Renal cortical epithelial cell (primary cell): ENCODE data around the gene TNRC18. TPM values are rescaled to one million over a fixed set of nuclear protein-coding genes. Genes with fewer than 3 reads are reported as not detected.

ENCODE experiments used
- DNase-seq: peaks from one replicate; pipeline ENCODE4 v3.0.0-alpha.2; 2011; ENCODE audit warnings: low read depth
- total RNA-seq: library from RNA; depleted of rRNA; stranded (reverse); fragments of >200 nt; gene quantifications from 2 replicates; pipeline ENCODE4 v1.2.3, GENCODE V29; 2014

TNRC18 gene
- total RNA-seq, 1 donor from 2014 or later: 91.0 TPM

GRCh38 chr7:5428478-5429252 is 5.0 kb upstream of the TNRC18 start:
- DNase-seq: peak; percentile 54

DNA sequence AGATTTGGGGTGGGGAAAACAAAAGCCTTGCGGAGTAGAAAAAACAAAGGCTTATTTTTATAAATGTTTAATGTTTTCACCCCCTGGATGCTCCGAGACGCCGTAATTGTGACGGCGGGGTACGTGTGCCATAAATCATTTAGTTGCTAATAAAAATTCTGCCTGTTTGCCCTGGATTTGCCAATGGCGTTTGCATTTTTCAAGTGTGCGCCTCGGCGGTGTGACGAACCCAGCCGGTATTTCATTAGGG is 2.5 kb upstream of the TNRC18 start:
- DNase-seq: peak; percentile 49

DNA sequence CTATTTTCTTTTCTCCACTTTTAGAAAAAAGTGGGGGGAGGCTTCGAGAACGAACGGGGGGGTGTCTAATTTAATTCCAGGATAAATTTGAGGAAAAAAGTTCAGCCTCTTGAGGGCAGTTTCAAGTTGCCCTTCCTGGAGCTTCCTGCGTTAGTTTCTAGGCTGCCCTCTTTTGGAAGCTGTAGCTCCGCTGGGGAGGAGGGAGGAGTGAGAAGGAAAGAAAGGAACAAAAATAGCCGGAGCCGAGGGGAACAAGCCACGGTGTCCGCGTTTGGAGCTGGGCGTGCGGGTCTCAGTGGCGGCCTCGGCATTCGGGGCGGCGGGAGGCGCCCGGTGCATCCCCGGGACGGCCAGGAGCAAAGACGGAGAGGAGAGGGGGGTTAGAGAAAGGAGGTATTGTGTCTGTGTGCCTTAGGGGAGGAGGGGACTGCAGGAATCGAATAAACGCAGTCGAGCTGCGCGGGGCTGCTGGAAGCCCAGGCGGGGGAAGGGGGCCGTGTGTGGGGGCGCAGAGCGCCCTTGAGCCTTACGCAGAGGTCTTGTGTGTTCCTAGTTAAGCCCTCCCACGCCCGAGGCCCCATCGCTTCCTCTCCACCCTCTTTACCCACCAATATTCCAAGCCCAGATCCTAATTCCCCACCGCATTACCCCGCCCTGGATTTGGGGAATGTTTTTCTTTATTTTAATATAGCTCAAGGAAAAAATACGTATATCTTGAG is 2.0 kb upstream of the TNRC18 start:
- DNase-seq: peak; percentile 84

- DNase-seq: no peak
These were observed 1.3 kb upstream of the TNRC18 start for GRCh38 chr7:5424749-5425506.

DNA sequence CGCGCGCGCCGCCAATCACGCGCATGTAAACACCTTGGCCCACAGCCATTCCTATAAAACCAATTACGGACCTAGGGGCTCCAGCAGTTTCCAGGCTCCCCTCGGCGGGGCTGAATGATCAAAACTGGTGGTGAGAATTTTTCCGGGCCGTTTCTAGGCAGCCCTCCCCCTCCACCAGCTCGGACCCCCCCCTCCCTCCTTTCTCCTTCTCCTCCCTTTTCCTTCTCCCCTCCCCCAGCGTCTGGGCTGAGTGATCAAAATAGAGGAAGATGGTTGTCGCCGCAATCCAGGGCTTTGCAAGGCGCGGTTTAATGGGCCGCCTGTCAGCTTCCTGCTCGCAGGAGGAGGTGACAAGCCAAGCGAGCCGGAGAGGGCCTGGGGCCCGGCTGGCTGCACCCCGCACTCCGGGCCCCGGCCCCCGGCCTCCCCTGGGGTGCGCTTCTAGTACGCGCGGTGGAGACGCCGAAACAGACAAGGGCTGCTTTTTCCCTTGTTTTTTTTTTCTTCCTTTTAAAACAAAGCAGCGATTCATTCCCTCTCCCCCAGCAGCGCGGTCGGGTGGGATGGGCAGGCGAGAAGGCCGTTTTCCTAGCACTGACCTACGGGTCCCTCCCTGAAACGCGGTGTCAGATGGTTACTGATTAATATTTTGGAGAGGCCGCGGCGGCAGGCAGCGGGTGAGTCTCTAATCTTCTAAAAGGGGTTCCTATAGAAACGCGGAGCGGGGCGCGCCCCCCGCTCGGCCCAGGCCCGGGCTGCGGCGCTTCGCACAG is 528 bp upstream of the TNRC18 start:
- peak; percentile 94 for DNase-seq

GRCh38 chr7:5422396-5423305 is 983 bp downstream of the TNRC18 start:
- no peak for DNase-seq

- DNase-seq: peak; percentile 57
These were observed 1.8 kb downstream of the TNRC18 start for GRCh38 chr7:5421714-5422395.

DNA sequence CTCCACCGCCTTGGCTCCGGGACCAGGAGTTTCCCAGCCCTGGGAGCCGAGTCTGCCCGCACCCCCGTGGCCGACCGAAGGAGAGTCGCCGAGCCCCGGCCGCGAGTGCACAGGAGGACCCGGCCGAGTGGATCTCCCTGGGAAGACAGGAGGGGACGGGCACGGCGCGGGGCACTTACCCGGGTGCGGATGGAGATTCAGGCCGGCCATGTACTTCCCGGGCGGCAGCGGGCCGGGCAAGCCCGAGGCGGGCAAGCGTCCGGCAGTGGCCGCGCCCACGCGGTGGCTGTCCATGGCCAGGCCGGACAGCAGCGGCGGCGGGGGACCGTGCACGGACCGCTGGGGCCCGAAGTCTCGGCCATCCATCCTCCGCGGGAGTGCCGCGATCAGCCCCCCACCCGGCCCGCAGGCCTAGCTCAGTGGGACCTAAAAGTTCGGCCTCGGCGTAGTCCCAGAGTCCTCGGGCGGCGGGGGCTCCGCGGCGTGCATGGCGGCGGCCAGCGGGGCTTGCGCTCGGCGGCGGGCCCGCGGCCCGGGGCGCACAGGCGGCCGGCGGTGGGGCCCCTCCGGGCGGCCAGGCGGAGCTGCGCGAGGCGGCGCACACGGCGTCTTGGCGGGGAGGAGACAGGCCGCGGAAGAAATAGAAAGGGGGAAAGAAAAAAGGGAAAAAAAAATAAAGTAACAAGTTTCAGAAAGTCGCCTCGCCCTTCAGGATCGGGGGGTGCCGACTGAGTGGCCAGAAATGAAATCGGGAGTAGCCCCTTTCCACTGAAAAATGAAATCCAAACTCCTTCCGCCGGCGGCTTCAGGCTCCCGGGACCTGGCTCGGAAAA is 2.5 kb downstream of the TNRC18 start:
- DNase-seq: no peak

DNA sequence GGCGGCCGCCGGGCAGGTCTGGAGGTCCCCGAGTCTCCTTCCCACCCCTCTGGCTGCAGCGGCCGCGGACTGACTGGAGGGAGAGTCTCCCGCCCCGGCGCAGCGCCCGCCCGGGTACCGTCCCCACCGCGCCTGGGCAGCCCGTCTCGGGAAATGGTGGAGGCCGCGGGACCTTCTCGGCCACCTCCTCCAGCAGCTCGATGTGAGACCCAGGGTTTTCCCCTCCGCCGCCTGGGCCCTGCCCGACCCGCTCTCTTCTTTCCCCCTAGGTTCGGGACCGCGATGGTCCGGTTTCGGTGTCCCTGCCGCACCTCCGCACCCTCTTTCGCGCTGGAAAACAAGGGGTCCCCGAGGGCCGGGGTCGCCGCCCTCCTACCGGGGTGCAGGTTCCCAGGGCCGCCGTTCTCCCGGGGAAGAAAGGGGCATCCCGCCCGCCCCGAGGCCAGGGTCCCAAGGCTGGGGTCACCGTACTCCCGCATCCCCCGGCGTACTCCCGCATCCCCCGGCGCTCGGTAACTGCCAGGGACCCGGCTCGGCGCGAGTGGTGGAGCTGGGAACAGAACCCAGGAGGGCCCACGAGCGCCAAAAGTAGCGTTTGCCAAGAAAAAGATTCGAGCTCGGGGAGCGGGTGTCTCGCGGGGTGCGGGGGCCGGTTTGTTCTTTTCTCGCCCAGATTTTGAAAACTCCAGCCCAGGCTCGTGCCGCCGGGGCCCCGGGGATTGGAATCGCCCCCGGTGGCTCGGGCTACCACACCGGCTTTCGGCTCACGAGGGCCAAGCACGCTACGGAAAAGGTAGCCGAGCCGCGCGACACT is 3.4 kb downstream of the TNRC18 start:
- no peak for DNase-seq

DNA sequence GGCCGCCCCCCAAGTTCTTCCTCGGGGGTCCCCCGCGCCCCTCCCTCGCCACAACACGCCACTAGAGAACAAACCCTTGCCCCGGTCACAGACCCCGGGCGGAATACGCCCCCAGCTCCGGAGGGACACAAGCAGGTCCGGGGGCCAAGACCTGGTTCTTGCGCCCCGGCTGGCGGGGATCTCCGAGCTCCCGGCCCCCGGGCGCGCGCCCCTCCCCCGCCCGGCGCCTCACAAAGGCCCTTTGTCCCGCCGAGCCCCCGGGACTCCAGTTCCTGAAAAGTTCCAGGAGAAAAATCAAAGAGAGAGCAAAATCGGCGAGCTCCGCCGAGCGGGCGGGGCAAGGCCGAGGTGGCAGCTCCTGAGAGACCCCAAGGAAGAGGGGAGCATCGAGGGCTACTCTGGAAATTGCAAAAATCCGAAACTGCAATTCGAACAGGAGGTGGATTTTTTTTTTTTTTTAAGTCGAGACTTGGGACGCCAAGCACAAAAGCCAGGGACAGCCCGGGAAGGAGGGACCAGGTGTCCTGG is 4.0 kb downstream of the TNRC18 start:
- no peak for DNase-seq

GRCh38 chr7:5418285-5418582 is 5.4 kb downstream of the TNRC18 start:
- DNase-seq: no peak

- peak; percentile 57 for DNase-seq
These were observed 6.2 kb downstream of the TNRC18 start for GRCh38 chr7:5417106-5418071.

DNA sequence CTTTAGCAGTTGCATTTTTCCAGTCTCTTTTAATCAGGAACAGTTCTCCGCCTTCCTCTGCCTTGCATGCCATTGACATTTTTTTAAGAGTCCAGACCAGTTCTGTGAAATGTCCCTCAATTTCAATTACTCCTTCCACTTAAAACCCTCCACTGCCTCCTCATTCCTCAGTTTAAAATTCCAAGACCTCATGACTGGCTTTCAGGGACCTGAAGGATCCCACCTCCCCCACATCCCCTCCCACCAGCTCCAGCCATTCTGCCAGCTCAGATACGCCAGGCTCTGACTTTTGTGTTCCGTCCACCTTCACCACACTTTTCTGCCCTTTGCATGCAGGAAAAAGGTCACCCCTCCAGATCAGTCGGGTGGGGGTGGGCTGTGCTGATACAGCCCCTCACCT is 8.7 kb downstream of the TNRC18 start:
- no peak for DNase-seq

GRCh38 chr7:5413449-5413786 is 10.2 kb downstream of the TNRC18 start:
- no peak for DNase-seq

- peak; percentile 56 for DNase-seq
These were observed 14.9 kb downstream of the TNRC18 start for GRCh38 chr7:5408777-5409176.

- no peak for DNase-seq
These were observed 16.4 kb downstream of the TNRC18 start for GRCh38 chr7:5406957-5407945.
